H1 (cell line): ENCODE measurements around the gene RPL22L1. TPM values are rescaled to one million over a fixed set of nuclear protein-coding genes. Genes with fewer than 3 reads are reported as not detected.

Source experiments
- CTCF ChIA-PET: fragments of 300-600 bp; sonication (Branson Sonifier 250); formaldehyde crosslinking; loops from one replicate; lab custom pipeline; 2021; ENCODE audit not compliant: partially characterized antibody; lab: Charles Lee
- POLR2A ChIA-PET: fragments of 300-600 bp; sonication (Branson Sonifier 250); formaldehyde crosslinking; loops from one replicate; lab custom pipeline; 2021; ENCODE audit warnings: inconsistent platforms; ENCODE audit not compliant: partially characterized antibody; lab: Charles Lee
- DNase-seq, 2 experiments: peaks; one replicate each; pipeline versions ENCODE4 v3.0.0 to v3.0.0-alpha.2; 2010 to 2022; ENCODE audit warnings: low spot score in 2 of 2, low read depth in 1 of 2, mixed read lengths in 1 of 2
- FAIRE-seq: peaks from 2 replicates; lab custom pipeline; 2011; peaks lifted over from hg19 to GRCh38; lab: Jason Lieb, UNC
- H2AFZ ChIP-seq: 2 replicates; pipeline ENCODE4 v1.8.1; 2012; ENCODE audit warnings: low read length, inconsistent platforms
- H2AK5ac ChIP-seq: 2 replicates; pipeline ENCODE4 v1.6.1; 2013; ENCODE audit warnings: low read depth, low read length
- H2BK120ac ChIP-seq: replicated peaks from 2 replicates; pipeline ENCODE3; 2013; ENCODE audit warnings: low read depth, low read length, inconsistent platforms
- H2BK12ac ChIP-seq: 2 replicates; pipeline ENCODE4 v1.6.1; 2013; ENCODE audit warnings: low read depth, low read length
- H2BK15ac ChIP-seq: 2 replicates; pipeline ENCODE4 v1.6.1; 2013; ENCODE audit warnings: low read length
- H2BK20ac ChIP-seq: 2 replicates; pipeline ENCODE4 v1.6.1; 2013; ENCODE audit warnings: low read length
- H2BK5ac ChIP-seq: 2 replicates; pipeline ENCODE4 v1.6.1; 2013; ENCODE audit warnings: low read depth, low read length
- H3K14ac ChIP-seq: 2 replicates; pipeline ENCODE4 v1.6.1; 2013; ENCODE audit warnings: inconsistent platforms; ENCODE audit not compliant: insufficient read length
- H3K18ac ChIP-seq: 2 replicates; pipeline ENCODE4 v1.6.1; 2013; ENCODE audit warnings: low read length; ENCODE audit errors: extremely low read depth
- H3K23ac ChIP-seq: 2 replicates; pipeline ENCODE4 v1.6.1; 2013; ENCODE audit warnings: inconsistent platforms; ENCODE audit not compliant: insufficient read length
- H3K23me2 ChIP-seq: 2 replicates; pipeline ENCODE4 v1.6.1; 2013; ENCODE audit warnings: low read depth, low read length
- H3K27ac ChIP-seq: 2 replicates; pipeline ENCODE4 v1.6.1; 2011; ENCODE audit warnings: low read depth, low read length, inconsistent platforms
- H3K27me3 ChIP-seq, 4 experiments: replicated peaks in 1 of 4; 1 replicate in 1 of 4; 2 replicates in 3 of 4; pipeline versions ENCODE4 v1.6.1 to v1.8.1; 2011 to 2013; ENCODE audit warnings: low read length in 3 of 4, mild to moderate bottlenecking in 3 of 4, inconsistent platforms in 2 of 4, mixed read lengths in 2 of 4, moderate library complexity in 1 of 4; ENCODE audit not compliant: control insufficient read depth in 3 of 4, insufficient read depth in 3 of 4; ENCODE audit errors: extremely low read depth in 1 of 4
- H3K36me3 ChIP-seq, 4 experiments: 2 replicates each; pipeline versions ENCODE4 v1.6.1 to v1.8.1; 2011 to 2013; ENCODE audit warnings: mild to moderate bottlenecking in 4 of 4, low read length in 3 of 4, moderate library complexity in 2 of 4, control low read depth in 1 of 4, inconsistent platforms in 1 of 4; ENCODE audit not compliant: insufficient read depth in 4 of 4, control insufficient read depth in 2 of 4
- H3K4ac ChIP-seq: replicated peaks from 2 replicates; pipeline ENCODE3; 2013; ENCODE audit warnings: low read length, low read depth, mixed read lengths, inconsistent platforms; ENCODE audit not compliant: insufficient read length
- H3K4me1 ChIP-seq, 4 experiments: replicated peaks in 1 of 4; 1 replicate in 1 of 4; 2 replicates in 3 of 4; pipeline versions ENCODE4 v1.6.1 to v1.8.1; 2011 to 2013; ENCODE audit warnings: low read length in 3 of 4, inconsistent platforms in 2 of 4, mixed read lengths in 1 of 4; ENCODE audit not compliant: insufficient read depth in 4 of 4, control insufficient read depth in 3 of 4
- H3K4me2 ChIP-seq, 2 experiments: 2 replicates each; pipeline versions ENCODE4 v1.6.1 to v1.8.1; 2011 to 2013; ENCODE audit warnings: low read depth in 2 of 2, low read length in 2 of 2, control low read depth in 1 of 2, inconsistent platforms in 1 of 2, mild to moderate bottlenecking in 1 of 2; ENCODE audit not compliant: insufficient read depth in 1 of 2
- H3K4me3 ChIP-seq, 4 experiments: fragments of 200-600, 300-600 bp in 1 of 4; sonication (generic), shearing (Covaris generic), sonication (Bioruptor Twin) in 1 of 4; 2 replicates each; pipeline versions ENCODE4 v1.5.1 to v1.8.1; 2011 to 2016; ENCODE audit warnings: low read length in 4 of 4, low read depth in 3 of 4, control low read depth in 2 of 4, inconsistent platforms in 2 of 4, mild to moderate bottlenecking in 2 of 4, mixed read lengths in 1 of 4, moderate library complexity in 1 of 4; ENCODE audit not compliant: insufficient read depth in 2 of 4; ENCODE audit errors: extremely low read depth in 1 of 4
- H3K56ac ChIP-seq: replicated peaks from 2 replicates; pipeline ENCODE3; 2013; ENCODE audit warnings: low read depth, mild to moderate bottlenecking, mixed read lengths, low read length, inconsistent platforms; ENCODE audit not compliant: insufficient read length
- H3K79me1 ChIP-seq: 2 replicates; pipeline ENCODE4 v1.6.1; 2013; ENCODE audit warnings: low read depth, low read length, control low read depth
- H3K79me2 ChIP-seq, 2 experiments: 2 replicates each; pipeline versions ENCODE4 v1.6.1 to v1.8.1; 2012 to 2013; ENCODE audit warnings: low read length in 2 of 2, mild to moderate bottlenecking in 2 of 2, inconsistent platforms in 1 of 2; ENCODE audit not compliant: insufficient read depth in 2 of 2, control insufficient read depth in 1 of 2
- H3K9ac ChIP-seq, 4 experiments: replicated peaks in 1 of 4; 1 replicate in 1 of 4; 2 replicates in 3 of 4; pipeline versions ENCODE4 v1.6.1 to v1.8.1; 2011 to 2013; ENCODE audit warnings: low read depth in 3 of 4, low read length in 3 of 4, control low read depth in 2 of 4, mild to moderate bottlenecking in 2 of 4, moderate library complexity in 2 of 4, inconsistent platforms in 1 of 4; ENCODE audit errors: extremely low read depth in 1 of 4
- H3K9me3 ChIP-seq, 2 experiments: 2 replicates each; pipeline versions ENCODE4 v1.6.1 to v1.8.1; 2012 to 2013; ENCODE audit warnings: mild to moderate bottlenecking in 2 of 2, moderate library complexity in 2 of 2, control low read depth in 1 of 2, inconsistent platforms in 1 of 2, low read depth in 1 of 2, low read length in 1 of 2, mixed read lengths in 1 of 2; ENCODE audit not compliant: insufficient read depth in 2 of 2
- H4K20me1 ChIP-seq, 2 experiments: replicated peaks in 1 of 2; 2 replicates each; pipeline versions ENCODE3 to v1.8.1; 2011 to 2013; ENCODE audit warnings: inconsistent platforms in 2 of 2, low read length in 2 of 2, mild to moderate bottlenecking in 1 of 2; ENCODE audit not compliant: insufficient read depth in 2 of 2, control insufficient read depth in 1 of 2
- H4K5ac ChIP-seq: 2 replicates; pipeline ENCODE4 v1.6.1; 2013; ENCODE audit warnings: low read length, low read depth, mixed read lengths, inconsistent platforms; ENCODE audit not compliant: insufficient read length
- H4K8ac ChIP-seq: 2 replicates; pipeline ENCODE4 v1.8.0; 2013; ENCODE audit warnings: mild to moderate bottlenecking, moderate library complexity, low read length, inconsistent platforms; ENCODE audit not compliant: insufficient read depth; ENCODE audit errors: extremely low read depth
- H4K91ac ChIP-seq: replicated peaks from 2 replicates; pipeline ENCODE3; 2013; ENCODE audit warnings: low read length, mixed read lengths, inconsistent platforms; ENCODE audit not compliant: insufficient read length
- CEBPB ChIP-seq: IDR thresholded peaks from 2 replicates; pipeline ENCODE4 v1.6.1; 2012; ENCODE audit warnings: low read depth, low read length
- CHD1 ChIP-seq: IDR thresholded peaks from 2 replicates; pipeline ENCODE4 v1.6.1; 2012; ENCODE audit warnings: low read depth, low read length, improper control_type of control experiment
- EGR1 ChIP-seq: IDR thresholded peaks from 2 replicates; pipeline ENCODE4 v1.6.1; 2011; ENCODE audit warnings: low read depth, low read length, borderline replicate concordance
- FOSL1 ChIP-seq: IDR thresholded peaks from 2 replicates; pipeline ENCODE4 v1.6.1; 2011; ENCODE audit warnings: mild to moderate bottlenecking, low read depth, low read length, moderate library complexity; ENCODE audit not compliant: insufficient read depth
- GABPA ChIP-seq: IDR thresholded peaks from 2 replicates; pipeline ENCODE4 v1.6.1; 2011; ENCODE audit warnings: mild to moderate bottlenecking, low read length, moderate library complexity, borderline replicate concordance; ENCODE audit not compliant: insufficient read depth
- GTF2F1 ChIP-seq: IDR thresholded peaks from 2 replicates; pipeline ENCODE4 v1.6.1; 2012; ENCODE audit warnings: low read depth, low read length, improper control_type of control experiment, borderline replicate concordance
- NANOG ChIP-seq: IDR thresholded peaks from 2 replicates; pipeline ENCODE4 v1.6.1; 2011; ENCODE audit warnings: low read length, low read depth, mild to moderate bottlenecking, inconsistent platforms; ENCODE audit not compliant: insufficient read depth, poor library complexity, severe bottlenecking
- SP4 ChIP-seq: IDR thresholded peaks from 2 replicates; pipeline ENCODE4 v1.6.1; 2012; ENCODE audit warnings: low read length, inconsistent platforms
- WGBS, 2 experiments: shearing (Covaris generic) in 1 of 2; methylation state at CpG; one replicate each; pipeline versions ENCODE4 v1.1.6 to v1.1.7; 2013 to 2015; ENCODE audit warnings: low lambda C conversion rate in 2 of 2, mixed read lengths in 2 of 2, inconsistent platforms in 1 of 2, low coverage in 1 of 2, missing lambda C conversion rate in 1 of 2; ENCODE audit not compliant: insufficient replicate concordance in 2 of 2, insufficient coverage in 1 of 2, insufficient read length in 1 of 2; ENCODE audit errors: extremely low coverage in 1 of 2, missing lambda C conversion rate in 1 of 2; 5-methylcytosine and 5-hydroxymethylcytosine counted together
- polyA plus RNA-seq, 7 experiments: library from polyadenylated mRNA; depleted of rRNA in 3 of 7; stranded (reverse) in 5 of 7; unstranded in 2 of 7; fragments of >200 nt in 5 of 7; fragments of 200-250 nt in 2 of 7; gene quantifications; 1 replicate in 5 of 7; 2 replicates in 1 of 7; 4 replicates in 1 of 7; pipeline versions ENCODE4 v1.2.1 to v1.2.3, GENCODE V29; 2011 to 2013; ENCODE audit warnings: missing spikeins in 2 of 7, mixed read lengths in 2 of 7
- total RNA-seq: library from RNA; stranded (reverse); fragmentation: NEBNext Ultra II Directional; extraction: Animal tissue kit (Norgen Biotek cat#: 25700); gene quantifications from 2 replicates; pipeline ENCODE4 v1.2.1, GENCODE V29; 2021

RPL22L1 gene
- total and polyA plus RNA-seq, 2 of the 8 experiments (the other 6 are each of a cell fraction or from before 2014, with no cell fraction given) = 99.9 to 280 TPM

- Histone ChIP-seq H4K5ac (no peak overlapping the region), H3K79me1 (no peaks in the 10 kb centered on the region), H2AK5ac (no peak overlapping the region), H3K9ac (no peak overlapping the region), H2BK15ac (no peak overlapping the region), H3K14ac (no peak overlapping the region), H3K27ac (no peak overlapping the region), H3K18ac (no peak overlapping the region), H3K4me2 (no peak overlapping the region), H3K9me3 (peaks cover 20 to 22% of the 10 kb centered on the region in 2 experiments), H3K56ac (no peak overlapping the region), H4K91ac (no peak overlapping the region), H2AFZ (no peak overlapping the region), H3K4me1 (no peaks in the 10 kb centered on the region), H3K23ac (no peak overlapping the region), H3K79me2 (no peaks in the 10 kb centered on the region), H3K4ac (no peak overlapping the region), H2BK12ac (no peak overlapping the region), H3K36me3 (peaks cover 0 to 4% (median 0%) of the 10 kb centered on the region in 4 experiments; a peak in 1 of 8 replicates), H4K8ac (no peak overlapping the region), H4K20me1 (no peaks in the 10 kb centered on the region), H2BK120ac (no peak overlapping the region), H2BK20ac (no peak overlapping the region), H3K23me2 (no peaks in the 10 kb centered on the region), H3K4me3 (no peak overlapping the region), H2BK5ac (no peak overlapping the region), H3K27me3 (peaks cover 0 to 6% (median 2%) of the 10 kb centered on the region in 4 experiments; a peak in 6 of 7 replicates)
- no peak for FAIRE-seq
- WGBS, 2 experiments = 92% methylated on average over 5 of the region's 5 CpGs; no CpG with 5 or more reads in 1 of the 2 experiments
- no peak for DNase-seq
- TF ChIP-seq CHD1 (no peak), EGR1 (no peak), GTF2F1 (no peak), SP4 (no peak), CEBPB (no peak), NANOG (no peak), FOSL1 (no peak), GABPA (no peak)
- ChIA-PET POLR2A (no interaction called here), CTCF (interaction anchor here (1.1 to 1.3 kb wide), 2 partner anchors 48 to 500 kb away, joined by 3 read pairs; no protein-coding TSS in a partner anchor)
Measured at GRCh38 chr3:170914212-170914611, 44.2 kb upstream of the RPL22L1 start.
